Kidney capillary endothelial cell (primary cell): Measurements from ENCODE around the gene MAT1A.
"Not testable (repeated sequence)": the region's sequence is repeated elsewhere in the genome, so short reads cannot be mapped to it uniquely, and the experiment has no call there.

Experiments used
- DNase-seq: peaks from one replicate; pipeline ENCODE4 v3.0.0-alpha.2; 2018; ENCODE audit warnings: low spot score

The MAT1A gene

DNA sequence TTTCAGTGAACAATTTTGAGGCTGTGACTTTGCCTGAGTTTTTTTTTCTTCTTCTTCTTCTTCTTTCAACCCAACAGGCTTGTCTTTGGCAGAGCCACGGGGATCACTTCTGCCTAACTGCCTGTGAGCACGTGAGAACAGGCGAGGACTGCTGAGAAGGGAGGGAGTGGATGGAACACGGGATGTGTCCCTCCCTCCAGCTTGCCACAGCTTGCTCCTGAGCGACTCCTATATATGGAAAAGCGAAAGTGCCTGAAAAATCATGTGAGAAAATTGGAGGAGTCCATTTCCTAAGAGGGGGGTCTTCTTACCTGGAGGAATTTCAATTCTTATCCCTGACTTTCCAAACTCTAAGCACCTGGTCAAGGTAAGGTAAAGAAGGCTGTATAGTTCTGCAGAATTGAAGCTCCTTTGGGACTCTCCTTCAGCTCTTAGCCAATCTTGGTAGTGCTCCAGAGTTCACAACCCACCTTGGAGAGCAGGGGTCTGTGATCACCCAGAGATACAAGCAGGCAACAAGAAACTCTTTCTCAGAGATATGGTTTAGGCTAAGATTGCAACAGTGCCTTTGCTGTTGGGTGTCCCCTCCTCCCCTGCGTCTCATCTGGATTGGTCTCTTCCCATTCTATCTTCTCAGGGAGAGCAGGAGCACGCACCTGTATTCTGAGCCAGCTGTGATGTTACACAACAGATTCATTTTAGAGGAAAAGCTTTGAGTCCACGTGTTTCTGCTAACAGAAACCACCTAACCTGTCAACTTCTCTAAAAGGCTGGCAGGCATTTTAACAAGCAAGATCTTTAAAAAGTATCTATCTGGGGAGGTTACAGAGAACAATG is at the start of gene MAT1A:
MAT1A (minus strand) TSS at position 208 of the 837 bp plus-strand sequence. CDS start 235 bp downstream, outside the sequence.
- DNase-seq: no peak

DNA sequence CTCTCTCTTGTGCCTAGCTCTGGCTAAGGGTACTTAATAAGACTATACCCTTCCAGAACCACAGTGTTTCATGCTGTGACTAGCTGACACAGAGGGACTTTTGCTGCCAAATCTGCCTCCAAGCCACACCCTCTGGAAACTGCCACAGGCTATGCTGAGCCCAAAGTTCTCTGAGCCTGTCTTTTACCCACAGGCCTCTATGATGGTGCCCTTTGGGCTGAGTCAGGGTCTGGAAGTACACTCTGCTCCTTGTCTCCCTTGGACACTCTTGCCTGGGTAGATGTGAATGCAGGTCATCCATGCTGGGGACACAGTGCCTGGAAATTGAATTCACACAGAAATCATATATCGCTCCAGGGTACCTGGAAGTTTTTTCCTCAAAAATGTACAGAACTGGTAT is 44.5 kb upstream of the MAT1A start:
- no peak for DNase-seq

DNA sequence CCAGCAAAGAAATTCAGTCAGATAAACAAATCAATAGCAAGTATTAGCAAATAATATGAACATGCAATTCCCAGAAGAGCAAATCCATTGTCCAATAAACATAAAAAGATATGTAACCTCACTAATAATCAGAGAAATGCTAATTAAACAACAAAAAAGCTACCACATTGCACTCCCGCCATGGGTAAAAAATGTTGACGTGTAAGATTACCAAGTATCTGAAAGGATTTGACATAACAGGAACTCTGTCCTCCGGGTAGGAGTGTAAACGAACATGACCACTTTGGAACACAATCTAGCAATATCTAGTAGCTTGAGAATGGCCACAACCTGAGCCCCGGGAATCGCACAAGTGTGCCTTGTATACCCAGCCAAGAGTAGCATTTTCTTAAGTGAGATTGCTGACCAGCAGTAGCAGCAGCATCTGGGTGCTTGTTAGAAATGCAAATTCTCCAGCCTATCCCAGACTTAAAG is 35.5 kb upstream of the MAT1A start:
- no peak for DNase-seq

DNA sequence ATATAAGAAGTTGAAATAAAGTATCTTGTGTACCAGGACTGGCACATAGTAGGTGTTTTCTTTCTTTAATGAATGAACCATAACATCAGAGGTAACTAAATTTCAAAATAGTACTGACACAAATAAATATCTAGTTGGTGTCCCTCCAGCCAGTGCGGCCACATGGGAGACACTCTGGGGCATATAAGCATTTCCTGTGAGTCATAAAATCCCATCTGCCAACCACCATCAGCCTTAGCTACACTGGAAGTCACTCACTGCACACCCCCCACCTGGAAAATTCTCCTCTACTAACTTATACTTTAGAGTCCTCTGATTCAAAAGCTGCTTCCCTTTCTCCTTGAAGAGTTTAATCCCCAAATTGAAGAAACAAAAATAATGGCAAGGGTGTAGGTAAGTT is 34.6 kb upstream of the MAT1A start:
- DNase-seq: peak; percentile 59

DNA sequence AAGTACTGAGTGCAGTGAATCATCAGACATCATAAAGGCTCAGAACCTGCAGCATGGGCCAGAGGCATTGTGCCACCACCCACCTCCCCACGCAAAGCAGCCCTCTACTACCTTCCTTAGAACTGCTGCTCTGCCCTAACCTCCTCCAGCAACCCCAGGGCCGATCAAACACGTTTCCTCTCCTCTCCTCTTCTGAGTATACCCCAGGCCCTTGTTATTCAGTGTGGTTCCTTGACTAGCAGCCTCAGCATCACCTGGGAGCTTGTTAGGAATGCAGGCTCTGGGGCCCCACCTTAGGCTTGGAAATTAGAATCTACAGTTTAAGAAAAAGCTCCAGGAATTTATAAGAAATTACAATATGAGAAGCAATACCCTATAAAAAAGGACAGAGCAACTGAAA is 33.9 kb upstream of the MAT1A start:
- no peak for DNase-seq

DNA sequence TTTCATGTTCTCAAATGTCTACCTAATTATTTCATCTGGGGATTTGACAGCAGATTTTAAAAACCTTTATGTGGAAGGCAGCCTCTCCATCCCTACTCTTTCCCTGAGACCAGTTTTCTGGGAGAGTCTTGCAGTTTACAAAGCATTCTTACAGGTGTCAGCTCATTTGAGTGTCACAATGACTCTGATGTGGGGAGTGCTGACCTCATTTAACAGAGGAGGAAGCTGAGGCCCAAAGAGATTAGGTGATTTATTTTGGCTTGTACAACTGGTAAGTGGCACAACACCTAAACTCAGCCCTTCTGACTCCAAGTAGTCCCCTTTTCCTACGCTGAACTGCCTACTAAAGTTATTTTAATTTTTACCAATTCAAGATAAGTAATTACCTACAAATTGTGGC is 33.3 kb upstream of the MAT1A start:
- no peak for DNase-seq

DNA sequence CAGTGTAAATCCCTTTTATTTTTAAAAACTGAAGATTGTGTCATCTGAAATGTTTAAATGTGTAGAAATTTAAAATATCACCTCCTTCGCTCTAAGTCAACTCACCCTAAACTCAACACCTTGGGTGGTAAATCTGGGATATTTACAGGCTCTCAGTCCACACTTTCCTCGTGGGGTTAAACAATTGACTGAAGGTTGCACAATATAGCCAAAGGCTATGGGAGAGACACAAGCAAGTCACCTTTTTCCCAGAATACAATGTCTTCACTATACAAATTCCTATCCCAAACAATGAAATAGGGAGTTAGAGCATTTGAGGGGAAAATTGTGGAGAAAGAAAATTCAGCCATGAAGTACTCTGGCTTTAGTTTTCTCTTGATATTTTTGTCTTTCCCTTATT is 32.7 kb upstream of the MAT1A start:
- no peak for DNase-seq

DNA sequence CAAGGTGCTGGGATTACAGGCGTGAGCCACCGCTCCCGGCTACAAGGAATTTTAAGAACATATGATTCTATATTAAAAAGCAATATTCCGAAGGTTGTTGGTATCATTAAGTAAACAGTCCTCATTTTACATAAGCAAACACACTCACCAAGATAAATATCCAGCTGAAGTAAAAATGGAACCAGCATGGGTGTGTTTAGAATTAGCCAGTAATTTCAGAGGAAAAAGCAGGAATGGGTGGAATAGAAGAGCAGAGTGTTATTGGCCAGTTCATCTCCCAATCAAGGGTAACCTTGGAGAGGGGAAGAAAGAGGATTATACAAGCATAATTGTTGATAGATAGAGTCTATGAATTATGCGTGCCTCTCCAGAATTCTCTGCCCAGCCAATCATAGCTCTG is 31.7 kb upstream of the MAT1A start:
- no peak for DNase-seq

DNA sequence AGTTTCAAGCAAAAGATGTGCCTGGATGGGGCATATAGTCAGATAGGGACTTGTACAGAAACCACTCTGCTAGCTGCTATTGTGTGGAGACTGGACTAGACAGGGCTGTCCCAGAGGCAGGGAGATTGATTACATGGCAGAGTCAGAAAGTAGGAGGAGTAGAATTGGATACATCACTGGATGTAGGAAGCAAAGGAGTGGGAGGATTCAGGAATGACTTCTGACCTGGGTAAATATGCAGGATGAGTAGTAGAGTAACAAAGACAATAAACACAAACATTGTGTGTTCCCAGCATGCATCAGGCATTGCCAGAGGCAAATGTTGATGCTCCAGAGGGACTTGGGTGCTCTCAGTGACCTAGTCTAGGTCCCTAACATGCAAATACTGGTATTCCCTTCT is 30.9 kb upstream of the MAT1A start:
- no peak for DNase-seq

DNA sequence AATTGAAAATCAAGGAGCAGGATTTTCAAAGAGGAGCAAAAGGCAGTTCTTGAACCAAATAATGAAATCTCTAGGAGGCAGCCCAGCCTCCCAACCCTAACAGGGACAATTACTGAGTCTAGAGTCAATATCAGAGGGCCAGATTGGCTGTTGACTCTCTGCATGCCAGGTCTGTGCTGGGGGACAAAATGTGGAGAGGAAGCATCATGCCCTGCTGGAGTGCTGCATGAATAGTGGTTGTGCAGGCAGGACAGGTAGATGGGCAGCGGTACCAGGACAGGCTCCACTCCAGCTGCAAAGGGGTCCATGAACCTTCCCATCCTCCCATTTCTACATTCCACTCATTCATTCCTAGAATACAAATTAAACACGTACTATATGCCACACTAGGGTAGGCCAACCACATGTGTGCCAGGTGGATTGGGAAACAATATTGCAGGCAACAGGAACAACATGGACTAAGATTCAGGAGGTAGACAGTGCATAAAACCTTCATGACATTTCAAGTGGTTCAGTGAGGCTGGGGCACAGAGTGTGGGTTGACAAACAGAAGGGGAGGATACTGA is 30.4 kb upstream of the MAT1A start:
- no peak for DNase-seq

DNA sequence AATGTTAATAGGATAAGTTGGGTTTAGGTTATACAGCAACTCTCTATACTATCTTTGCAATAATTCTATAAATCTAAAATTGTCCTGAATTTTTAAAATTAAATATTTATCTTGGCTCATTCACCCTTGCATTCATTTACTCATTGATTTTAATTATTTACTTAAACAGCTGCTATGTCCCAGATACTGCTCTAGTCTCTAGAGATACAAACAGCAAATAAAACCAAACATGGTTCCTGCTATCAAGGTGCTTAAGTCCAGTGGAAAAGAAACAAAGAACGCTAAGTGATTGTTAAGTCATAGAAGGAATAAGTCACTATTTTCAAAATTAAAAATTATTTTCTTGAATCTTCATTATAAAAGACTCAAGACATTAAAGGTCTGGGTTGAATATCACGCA is 29.9 kb upstream of the MAT1A start:
- no peak for DNase-seq

DNA sequence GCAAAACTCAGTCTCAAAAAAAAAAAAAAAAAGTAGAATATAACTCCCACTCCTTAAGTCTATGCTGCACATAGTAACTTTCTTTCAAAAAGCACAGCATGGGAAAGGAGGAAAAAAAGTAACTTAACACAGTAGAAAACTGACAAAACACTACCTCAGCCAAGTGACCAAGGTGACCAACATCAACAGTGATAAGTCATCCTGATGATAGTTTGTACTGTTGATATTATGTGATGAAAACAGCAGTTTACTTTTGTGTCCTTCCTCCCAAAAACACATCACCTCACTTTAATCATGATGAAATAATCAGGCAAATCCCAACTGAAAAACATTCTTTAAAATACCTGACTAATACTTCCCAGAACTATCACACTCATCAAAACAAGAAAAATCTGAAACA is 29.3 kb upstream of the MAT1A start:
- no peak for DNase-seq

DNA sequence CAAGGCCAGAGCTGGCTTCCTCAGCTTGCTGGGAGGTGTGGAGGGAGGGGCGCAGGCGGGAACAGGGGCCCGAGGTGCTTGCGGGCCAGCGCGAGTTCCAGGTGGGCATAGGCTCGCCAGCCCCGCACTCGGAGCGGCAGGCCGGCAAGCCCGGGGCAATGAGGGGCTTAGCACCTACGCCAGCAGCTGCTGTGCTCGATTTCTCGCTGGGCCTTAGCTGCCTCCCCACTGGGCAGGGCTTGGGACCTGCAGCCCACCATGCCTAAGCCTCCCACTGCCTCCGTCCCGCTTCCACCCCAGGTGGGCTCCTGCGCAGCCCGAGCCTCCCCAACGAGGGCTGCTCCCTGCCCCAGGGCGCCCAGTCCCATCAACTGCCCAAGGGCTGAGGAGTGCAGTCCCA is 25.9 kb upstream of the MAT1A start:
- no peak for DNase-seq

DNA sequence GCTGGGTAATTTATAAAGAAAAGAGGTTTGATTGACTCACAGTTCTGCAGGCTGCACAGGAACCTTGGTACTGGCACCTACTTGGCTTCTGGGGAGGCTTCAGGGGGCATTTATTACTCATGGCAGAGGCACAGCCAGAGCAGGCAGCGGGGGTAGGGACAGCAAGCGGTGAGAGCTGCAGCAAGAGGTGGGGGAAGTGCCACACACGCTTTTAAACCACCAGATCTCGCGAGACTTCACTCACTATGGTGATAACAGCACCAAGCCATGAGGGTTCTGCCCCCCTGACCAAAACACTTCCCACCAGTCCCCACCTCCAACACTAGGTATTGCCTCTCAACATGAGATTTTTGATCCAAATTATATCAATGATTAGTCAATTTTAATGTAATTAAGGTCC is 24.1 kb upstream of the MAT1A start:
- no peak for DNase-seq

DNA sequence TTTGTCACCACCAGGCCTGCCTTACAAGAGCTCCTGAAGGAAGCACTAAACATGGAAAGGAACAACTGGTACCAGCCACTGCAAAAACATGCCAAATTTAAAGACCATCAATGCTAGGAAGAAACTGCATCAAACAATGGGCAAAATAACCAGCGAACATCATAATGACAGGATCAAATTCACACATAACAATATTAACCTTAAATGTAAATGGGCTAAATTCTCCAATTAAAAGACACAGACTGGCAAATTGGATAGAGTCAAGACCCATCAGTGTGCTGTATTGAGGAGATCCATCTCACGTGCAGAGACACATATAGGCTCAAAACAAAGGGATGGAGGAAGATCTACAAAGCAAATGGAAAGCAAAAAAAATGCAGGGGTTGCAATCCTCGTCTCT is 16.5 kb upstream of the MAT1A start:
- DNase-seq: not testable (repeated sequence)

DNA sequence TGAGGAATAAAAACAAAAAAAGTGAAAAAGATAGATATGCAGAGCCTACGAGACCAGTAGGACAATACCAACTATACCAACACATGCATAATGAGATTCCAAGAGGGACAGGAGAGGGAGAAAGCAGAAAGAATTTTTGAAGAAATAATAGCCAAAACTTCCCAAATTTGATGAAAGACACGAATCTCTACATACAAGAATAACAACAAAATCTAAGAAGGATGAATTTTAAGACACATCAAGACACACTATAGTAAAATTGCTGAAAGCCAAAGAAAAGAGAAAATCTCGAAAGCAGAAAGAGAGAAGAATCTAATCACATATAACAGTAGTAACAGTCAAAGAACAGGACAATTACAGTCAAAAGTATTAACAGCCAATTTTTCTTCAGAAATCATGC is 7.5 kb upstream of the MAT1A start:
- DNase-seq: no peak

DNA sequence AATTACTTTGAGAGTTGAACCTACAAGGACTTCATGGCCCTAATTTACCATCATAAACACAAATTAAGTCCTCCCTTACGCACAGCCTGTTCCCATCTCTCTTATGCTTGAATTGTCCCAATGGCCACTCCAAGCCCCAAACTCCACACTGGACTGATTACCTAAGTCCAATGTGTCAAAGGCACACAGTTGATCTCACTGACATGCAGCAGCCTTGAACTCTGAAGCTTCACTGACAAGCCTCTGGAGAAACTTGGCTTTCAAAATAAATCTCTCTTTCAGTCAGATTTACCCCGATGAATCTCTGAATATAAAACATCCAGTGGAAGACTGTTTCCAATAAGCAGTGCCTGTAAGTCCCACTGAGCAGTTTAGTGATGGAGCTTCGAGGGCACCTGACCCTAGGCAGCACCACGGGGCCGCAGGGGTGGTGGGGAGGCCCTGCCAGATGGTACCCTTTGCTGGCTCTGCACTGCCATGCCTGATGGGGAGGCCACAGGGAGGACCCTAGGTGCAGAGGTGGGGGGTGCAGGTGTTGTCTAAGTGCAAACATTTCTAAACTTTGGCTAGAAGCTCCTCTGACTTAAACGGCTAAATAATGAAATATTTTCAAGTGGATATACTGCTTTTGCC is 3.3 kb upstream of the MAT1A start:
- DNase-seq: no peak

DNA sequence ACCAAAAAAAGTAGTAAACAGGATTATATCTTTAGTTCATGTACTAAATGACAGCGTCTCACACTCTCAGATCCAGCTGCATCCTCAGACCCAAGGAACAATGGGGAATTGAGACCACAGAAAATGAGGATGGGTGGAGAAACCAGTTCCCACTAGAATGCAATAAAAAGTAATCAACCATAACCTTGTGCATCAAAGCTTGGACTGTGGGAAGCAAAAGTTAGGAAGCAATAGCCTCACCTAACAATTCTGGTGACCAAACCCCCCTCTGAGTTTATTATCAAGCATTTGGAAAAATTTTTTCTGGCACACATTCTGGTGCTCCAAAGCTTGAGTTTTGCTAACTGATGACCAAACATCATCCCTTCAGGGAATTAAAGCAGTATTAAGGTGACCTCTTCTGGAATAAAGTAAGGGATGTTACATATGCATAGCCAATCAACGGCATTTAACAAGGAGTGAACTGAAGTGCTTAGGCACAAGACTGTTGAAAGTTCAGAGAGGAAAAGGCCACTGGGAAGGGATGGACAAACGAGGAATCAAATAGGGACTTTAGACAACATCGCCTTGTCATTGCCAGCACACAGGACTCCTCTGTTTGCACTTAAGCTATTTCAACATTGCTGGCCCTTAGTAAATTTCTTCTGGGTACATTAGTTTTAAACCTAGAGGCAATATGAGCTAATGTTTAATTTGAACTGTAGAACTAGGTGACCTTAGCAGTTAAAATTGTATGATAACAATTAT is 1.2 kb upstream of the MAT1A start:
- no peak for DNase-seq

DNA sequence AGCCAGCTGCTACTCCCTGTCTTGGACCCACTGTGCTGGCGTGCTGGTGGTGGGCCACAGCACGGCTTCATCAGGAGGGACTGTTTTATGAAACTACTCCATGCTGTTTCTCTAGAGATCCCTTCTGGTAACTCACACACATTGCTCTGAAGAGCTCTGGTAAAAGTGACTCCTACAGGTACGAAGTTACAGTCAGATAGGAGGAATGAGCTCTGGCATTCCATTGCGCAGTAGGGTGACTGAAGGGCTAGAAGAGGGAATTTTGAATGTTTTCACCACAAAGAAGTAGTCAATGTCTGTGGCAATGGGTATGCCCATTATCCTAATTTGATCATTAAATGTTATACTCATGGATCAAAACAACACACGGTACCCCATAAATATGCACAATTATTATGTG is 609 bp downstream of the MAT1A start:
- DNase-seq: no peak

DNA sequence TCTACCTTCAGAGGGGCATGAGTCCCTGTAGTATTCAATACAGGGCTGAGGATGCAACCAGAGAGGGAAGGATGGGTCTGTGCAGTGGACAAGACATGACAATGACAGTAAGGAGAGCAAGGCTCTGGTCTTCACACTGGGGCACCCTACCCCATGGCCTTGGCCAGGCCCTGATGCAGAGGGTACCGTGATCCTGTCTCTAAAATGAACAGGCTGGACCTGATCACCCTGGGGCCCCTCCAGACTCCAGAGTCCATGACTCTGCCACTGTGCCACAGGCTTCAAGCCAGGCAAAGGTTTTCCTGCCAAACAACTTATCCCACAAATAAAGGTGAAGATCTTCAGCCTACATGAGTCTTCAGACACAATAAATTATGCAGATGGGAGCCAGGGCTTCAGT is 4.9 kb downstream of the MAT1A start:
- DNase-seq: no peak

DNA sequence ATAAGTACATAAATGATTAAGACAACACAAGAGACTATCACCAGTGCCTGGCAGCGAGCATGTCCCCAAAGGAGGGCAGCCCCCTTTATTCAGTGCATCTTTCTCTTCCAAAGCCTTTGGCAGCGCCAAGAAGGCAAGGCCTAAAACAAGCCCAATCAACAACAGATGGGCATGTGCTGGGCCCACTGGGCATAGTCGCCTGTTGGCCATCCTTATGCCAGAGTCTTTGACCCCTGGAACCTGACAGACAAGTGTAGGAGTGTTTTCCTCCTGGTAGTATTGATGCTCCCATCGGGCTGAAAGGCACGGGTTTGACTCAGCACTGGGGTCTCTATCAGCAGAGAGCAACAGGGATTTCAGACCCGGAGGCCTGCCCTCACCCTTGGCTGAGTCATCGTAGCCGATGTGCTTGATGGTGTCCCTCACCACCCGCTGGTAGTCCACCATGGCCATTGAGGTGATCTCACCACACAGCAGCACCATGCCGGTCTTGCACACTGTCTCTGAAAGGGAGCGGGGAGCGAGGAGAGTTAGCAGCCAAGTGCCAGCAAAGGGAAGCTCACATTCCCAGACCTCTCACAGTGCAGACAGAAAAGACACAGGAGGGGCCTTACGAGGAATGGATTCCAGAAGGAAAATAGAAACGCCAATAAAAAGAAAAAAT is 5.8 kb downstream of the MAT1A start:
- DNase-seq: no peak

DNA sequence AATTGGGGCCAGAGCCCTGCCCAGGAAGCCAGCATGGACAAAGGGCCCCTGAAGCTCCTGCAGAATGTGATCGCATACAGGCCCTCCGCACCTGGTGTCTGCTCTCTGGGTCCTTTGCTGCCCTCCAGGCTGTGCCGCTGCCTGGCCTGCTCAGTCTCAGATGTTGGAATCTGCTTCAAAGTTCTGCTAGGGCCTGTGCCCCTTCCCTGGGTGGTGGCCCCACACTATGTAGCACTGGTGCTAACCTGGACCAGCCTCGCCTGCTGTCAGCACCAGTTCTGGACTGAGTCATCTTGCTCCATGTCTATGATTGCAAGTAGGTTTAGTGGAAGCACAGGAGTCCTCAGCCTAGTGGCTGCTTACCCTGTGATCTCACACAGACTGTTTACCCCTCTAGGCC is 6.3 kb downstream of the MAT1A start:
- no peak for DNase-seq
